ENCODE data around the gene CHAT. TPM values are rescaled to one million over a fixed set of nuclear protein-coding genes. Genes with fewer than 3 reads are reported as not detected.

Gene CHAT
- total RNA-seq, 1 experiment from 2014 or later, result not detected

GRCh38 chr10:49682879-49683278, 69.0 kb downstream of the CHAT start:
- POLR2A ChIA-PET, result no interaction called here
- in situ Hi-C loops (cut with HindIII; ENCODE audit: low pct_unique_long_range_greater_than_20kb, low sequenced_read_pairs) (no loop called here), intact Hi-C loops (cut with micrococcal nuclease; ENCODE audit: unreplicated experiment) (no loop called here)
- no peaks in the 10 kb centered on the region for H3K9me3 ChIP-seq (ENCODE audit: control insufficient read depth, insufficient read depth, low read depth, low read length)
- DNase-seq (ENCODE audit: low read depth, low spot score), result no peak
- no peak for TF ChIP-seq TCF7L2 (IDR thresholded peaks at IDR 0.05; ENCODE audit: low read depth, low read length)
- no peak for TF ChIP-seq REST (IDR thresholded peaks at IDR 0.05; ENCODE audit: insufficient read depth in 1 of 2, low read depth in 2 of 2, low read length in 1 of 2)
- CTCF ChIA-PET, result no interaction called here
- peaks cover 10% of the 10 kb centered on the region for H3K27me3 ChIP-seq (ENCODE audit: control insufficient read depth, insufficient read depth, low read length)
- no peak overlapping the region for H3K27ac ChIP-seq (ENCODE audit: low read length)
- no peaks in the 10 kb centered on the region for H3K4me1 ChIP-seq (ENCODE audit: control insufficient read depth, insufficient read depth, low read length)
- no peaks in the 10 kb centered on the region for H3K36me3 ChIP-seq (ENCODE audit: control insufficient read depth, insufficient read depth, low read length)
- ATAC-seq, result no peak
- BruUV-seq (replicated peaks), result no TSS peak
- no peak overlapping the region for H3K4me3 ChIP-seq (ENCODE audit: low read depth in 2 of 2, low read length in 2 of 2)

GRCh38 chr10:49686651-49687050, 72.8 kb downstream of the CHAT start:
- ChIA-PET CTCF (no interaction called here), POLR2A (no interaction called here)
- DNase-seq (ENCODE audit: low read depth, low spot score), result no peak
- TF ChIP-seq SIN3A (IDR thresholded peaks at IDR 0.05; ENCODE audit: borderline replicate concordance, insufficient read depth, low read depth, low read length) (no peak), POLR2AphosphoS5 (IDR thresholded peaks at IDR 0.05; ENCODE audit: low read depth, low read length) (no peak), TCF7L2 (IDR thresholded peaks at IDR 0.05; ENCODE audit: low read depth, low read length) (no peak), REST (IDR thresholded peaks at IDR 0.05; ENCODE audit: insufficient read depth in 1 of 2, low read depth in 2 of 2, low read length in 1 of 2) (no peak), CTCF (IDR thresholded peaks at IDR 0.05) (no peak)
- no peaks in the 10 kb centered on the region for H3K9me3 ChIP-seq (ENCODE audit: control insufficient read depth, insufficient read depth, low read depth, low read length)
- H3K4me3 ChIP-seq (ENCODE audit: low read depth in 2 of 2, low read length in 2 of 2), result no peak overlapping the region
- intact Hi-C loops (cut with micrococcal nuclease; ENCODE audit: unreplicated experiment), result no loop called here
- no peak overlapping the region for H3K27ac ChIP-seq (ENCODE audit: low read length)
- no TSS peak for BruUV-seq (replicated peaks)
- H3K27me3 ChIP-seq (ENCODE audit: control insufficient read depth, insufficient read depth, low read length), result peaks cover 10% of the 10 kb centered on the region
- H3K4me1 ChIP-seq (ENCODE audit: control insufficient read depth, insufficient read depth, low read length), result no peaks in the 10 kb centered on the region
- no peaks in the 10 kb centered on the region for H3K36me3 ChIP-seq (ENCODE audit: control insufficient read depth, insufficient read depth, low read length)
- ATAC-seq, result no peak
- in situ Hi-C loops (cut with HindIII; ENCODE audit: low pct_unique_long_range_greater_than_20kb, low sequenced_read_pairs), result no loop called here

All from Panc1 (cell line).